Neural progenitor cell (in vitro differentiated cells): ENCODE results near the gene PKD2L1.

Experiments
- EZH2 ChIP-seq: fragments of 200-600 bp; sonication (generic); IDR thresholded peaks from 2 replicates; pipeline ENCODE4 v1.6.1; 2017; ENCODE audit warnings: antibody characterized with exemption, mild to moderate bottlenecking, moderate library complexity
- EZH2phosphoT487 ChIP-seq: fragments of 200-600 bp; sonication (generic); IDR thresholded peaks from 2 replicates; pipeline ENCODE4 v1.6.1; 2017; ENCODE audit warnings: antibody characterized with exemption
- TF ChIP-seq, protein P1 (sequence below): fragments of 200-600 bp; sonication (generic); IDR thresholded peaks from 2 replicates; pipeline ENCODE4 v1.5.1; 2017; ENCODE audit warnings: antibody characterized with exemption, mild to moderate bottlenecking

DNA sequence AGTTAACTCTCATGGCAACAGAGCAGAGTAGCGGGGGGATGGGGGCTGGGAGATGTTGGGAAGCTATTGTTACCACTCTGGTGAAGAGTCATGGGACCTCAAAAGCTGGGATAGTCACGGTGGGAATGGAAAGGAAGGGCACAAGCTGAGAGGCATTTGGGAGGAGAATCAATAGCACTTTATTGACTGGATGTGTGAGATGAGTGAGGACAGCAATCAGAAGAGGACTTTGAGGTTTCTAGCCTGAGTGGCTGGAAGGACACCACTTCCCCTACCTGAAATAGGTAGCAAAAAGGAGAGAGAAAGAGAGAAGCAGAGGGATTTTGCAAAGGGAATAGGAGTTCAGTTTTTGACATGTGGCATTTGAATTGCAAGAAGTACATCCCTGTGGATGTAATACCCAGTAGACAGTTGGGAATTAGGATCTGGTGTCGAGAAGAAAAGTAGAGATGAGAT lies 44.2 kb upstream of the PKD2L1 start:
- TF ChIP-seq, protein P1, sequence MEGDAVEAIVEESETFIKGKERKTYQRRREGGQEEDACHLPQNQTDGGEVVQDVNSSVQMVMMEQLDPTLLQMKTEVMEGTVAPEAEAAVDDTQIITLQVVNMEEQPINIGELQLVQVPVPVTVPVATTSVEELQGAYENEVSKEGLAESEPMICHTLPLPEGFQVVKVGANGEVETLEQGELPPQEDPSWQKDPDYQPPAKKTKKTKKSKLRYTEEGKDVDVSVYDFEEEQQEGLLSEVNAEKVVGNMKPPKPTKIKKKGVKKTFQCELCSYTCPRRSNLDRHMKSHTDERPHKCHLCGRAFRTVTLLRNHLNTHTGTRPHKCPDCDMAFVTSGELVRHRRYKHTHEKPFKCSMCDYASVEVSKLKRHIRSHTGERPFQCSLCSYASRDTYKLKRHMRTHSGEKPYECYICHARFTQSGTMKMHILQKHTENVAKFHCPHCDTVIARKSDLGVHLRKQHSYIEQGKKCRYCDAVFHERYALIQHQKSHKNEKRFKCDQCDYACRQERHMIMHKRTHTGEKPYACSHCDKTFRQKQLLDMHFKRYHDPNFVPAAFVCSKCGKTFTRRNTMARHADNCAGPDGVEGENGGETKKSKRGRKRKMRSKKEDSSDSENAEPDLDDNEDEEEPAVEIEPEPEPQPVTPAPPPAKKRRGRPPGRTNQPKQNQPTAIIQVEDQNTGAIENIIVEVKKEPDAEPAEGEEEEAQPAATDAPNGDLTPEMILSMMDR = no peak
- no peak for TF ChIP-seq EZH2
- no peak for TF ChIP-seq EZH2phosphoT487
